ENCODE measurements around the gene INPP4B.

INPP4B gene

GRCh38 chr4:142690406-142691163 lies 155.5 kb downstream of the INPP4B start:
- in situ Hi-C loops (cut with MboI; ENCODE audit: low sequenced_read_pairs, unreplicated experiment), result no loop called here
- no peak for TF ChIP-seq CTCF (IDR thresholded peaks at IDR 0.05; ENCODE audit: borderline replicate concordance, control extremely low read depth, extremely low read depth, insufficient read depth, missing control alignments)
- no peak for DNase-seq (ENCODE audit: low spot score)

GRCh38 chr4:142687547-142688275 lies 158.4 kb downstream of the INPP4B start:
- no peak for TF ChIP-seq CTCF (IDR thresholded peaks at IDR 0.05; ENCODE audit: borderline replicate concordance, control extremely low read depth, extremely low read depth, insufficient read depth, missing control alignments)
- in situ Hi-C loops (cut with MboI; ENCODE audit: low sequenced_read_pairs, unreplicated experiment), result no loop called here
- DNase-seq (ENCODE audit: low spot score), result no peak

- in situ Hi-C loops (cut with MboI; ENCODE audit: low sequenced_read_pairs, unreplicated experiment), result no loop called here
These were observed 160.0 kb downstream of the INPP4B start for GRCh38 chr4:142686081-142686480.

GRCh38 chr4:142683997-142684396 lies 162.1 kb downstream of the INPP4B start:
- DNase-seq (ENCODE audit: low spot score), result no peak
- TF ChIP-seq CTCF (IDR thresholded peaks at IDR 0.05; ENCODE audit: borderline replicate concordance, control extremely low read depth, extremely low read depth, insufficient read depth, missing control alignments), result no peak
- in situ Hi-C loops (cut with MboI; ENCODE audit: low sequenced_read_pairs, unreplicated experiment), result no loop called here

More at GRCh38 chr4:142686081-142686480, 160.0 kb downstream of the INPP4B start:
- DNase-seq (ENCODE audit: low spot score), result no peak
- no peak for TF ChIP-seq CTCF (IDR thresholded peaks at IDR 0.05; ENCODE audit: borderline replicate concordance, control extremely low read depth, extremely low read depth, insufficient read depth, missing control alignments)

GRCh38 chr4:142683503-142683902 lies 162.6 kb downstream of the INPP4B start:
- DNase-seq (ENCODE audit: low spot score), result no peak
- in situ Hi-C loops (cut with MboI; ENCODE audit: low sequenced_read_pairs, unreplicated experiment), result no loop called here
- no peak for TF ChIP-seq CTCF (IDR thresholded peaks at IDR 0.05; ENCODE audit: borderline replicate concordance, control extremely low read depth, extremely low read depth, insufficient read depth, missing control alignments)

GRCh38 chr4:142671516-142671915 lies 174.6 kb downstream of the INPP4B start:
- no peak for DNase-seq (ENCODE audit: low spot score)
- no peak for TF ChIP-seq CTCF (IDR thresholded peaks at IDR 0.05; ENCODE audit: borderline replicate concordance, control extremely low read depth, extremely low read depth, insufficient read depth, missing control alignments)
- in situ Hi-C loops (cut with MboI; ENCODE audit: low sequenced_read_pairs, unreplicated experiment), result no loop called here
